SK-N-DZ (cell line): ENCODE results near the gene MPRIP.

Source experiments
- DNase-seq: peaks from one replicate; pipeline ENCODE4 v3.0.0-alpha.2; 2015; ENCODE audit warnings: low spot score

MPRIP gene

GRCh38 chr17:17164676-17165075 lies 122.4 kb downstream of the MPRIP start:
- DNase-seq, result no peak

DNA sequence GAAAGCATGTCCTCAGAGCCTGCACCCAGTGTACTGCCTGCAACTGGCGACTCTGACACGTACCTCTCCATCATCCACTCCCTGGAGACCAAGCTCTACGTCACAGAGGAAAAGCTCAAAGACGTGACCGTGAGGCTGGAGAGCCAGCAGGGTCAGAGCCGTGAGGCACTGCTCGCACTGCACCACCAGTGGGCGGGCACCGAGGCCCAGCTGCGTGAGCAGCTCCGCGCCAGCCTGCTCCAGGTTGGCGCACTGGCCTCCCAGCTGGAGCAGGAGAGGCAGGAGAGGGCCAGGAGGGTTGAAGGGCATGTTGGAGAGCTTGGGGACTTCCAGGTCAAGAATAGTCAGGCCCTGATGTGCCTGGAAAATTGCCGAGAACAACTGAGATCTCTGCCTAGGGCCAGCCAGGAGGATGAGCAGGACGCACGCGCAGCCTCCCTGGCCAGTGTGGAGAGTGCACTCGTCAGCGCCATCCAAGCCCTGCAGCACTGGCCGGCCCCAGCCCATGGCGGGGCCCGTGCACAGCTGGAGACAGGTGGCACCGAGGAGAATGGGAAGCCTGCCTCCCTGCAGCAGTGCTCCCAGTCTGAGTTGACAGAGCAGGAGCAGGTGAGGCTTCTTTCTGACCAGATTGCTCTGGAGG lies 123.5 kb downstream of the MPRIP start:
- no peak for DNase-seq

GRCh38 chr17:17166446-17166845 lies 124.2 kb downstream of the MPRIP start:
- DNase-seq, result no peak

GRCh38 chr17:17167356-17167755 lies 125.1 kb downstream of the MPRIP start:
- DNase-seq, result no peak

DNA sequence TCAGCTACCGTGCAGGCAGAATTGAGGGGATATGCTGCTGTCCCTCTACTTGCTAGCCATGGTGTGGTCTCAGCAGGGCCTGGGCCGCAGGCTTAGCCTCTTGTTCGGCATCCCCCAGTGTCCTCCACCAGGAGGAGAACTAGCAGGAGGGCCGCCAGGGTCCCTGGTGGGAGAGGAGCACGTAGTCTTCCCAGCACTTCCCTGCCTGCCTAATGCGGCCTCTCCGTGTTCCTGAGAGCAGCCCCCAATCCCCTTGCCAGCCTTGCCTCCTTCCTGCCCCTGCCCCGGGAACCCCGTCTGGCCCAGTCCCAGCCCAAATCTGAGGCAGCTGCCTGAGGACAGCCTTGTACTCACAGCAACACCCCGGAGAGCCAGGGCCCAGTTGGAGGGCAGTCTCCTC lies 125.7 kb downstream of the MPRIP start:
- DNase-seq, result no peak

DNA sequence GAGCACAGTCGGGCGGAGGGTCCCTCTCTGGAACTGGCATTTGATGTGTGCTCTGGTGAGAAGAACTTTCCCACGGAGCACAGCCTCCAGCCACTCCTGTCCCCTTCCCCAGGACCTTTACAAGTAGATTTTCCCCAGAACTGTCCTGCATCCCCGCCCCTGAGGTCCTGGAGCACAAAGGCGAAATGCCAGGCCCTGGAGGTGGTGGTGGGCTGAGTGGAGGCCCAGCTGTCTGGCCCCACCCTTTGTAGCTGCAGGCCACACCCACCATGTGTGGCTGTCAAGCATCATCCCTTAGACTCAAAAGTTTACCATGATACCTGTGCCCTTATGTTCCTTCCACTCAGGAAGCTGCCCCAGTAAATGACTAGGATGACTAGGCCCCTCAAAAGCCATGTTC lies 126.1 kb downstream of the MPRIP start:
- no peak for DNase-seq

DNA sequence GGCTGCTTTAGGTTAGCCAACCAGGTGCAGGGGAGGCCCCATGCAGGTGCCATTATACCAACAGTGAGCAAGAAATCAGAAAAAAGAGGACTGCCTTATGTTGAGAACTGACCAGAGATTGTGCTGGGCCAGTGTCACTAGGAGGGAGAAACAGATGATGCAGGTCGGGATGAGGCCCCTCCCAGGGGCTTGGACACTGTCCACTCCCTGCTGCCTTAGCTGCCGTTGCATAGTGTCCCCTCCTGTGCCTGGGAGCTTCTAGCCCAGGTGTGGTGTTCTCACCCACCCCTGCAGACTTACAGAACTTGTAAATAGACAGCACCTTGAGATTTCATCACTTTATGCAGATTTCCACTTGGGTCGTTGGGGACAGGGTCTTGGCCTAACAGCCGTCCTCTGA lies 127.1 kb downstream of the MPRIP start:
- no peak for DNase-seq

DNA sequence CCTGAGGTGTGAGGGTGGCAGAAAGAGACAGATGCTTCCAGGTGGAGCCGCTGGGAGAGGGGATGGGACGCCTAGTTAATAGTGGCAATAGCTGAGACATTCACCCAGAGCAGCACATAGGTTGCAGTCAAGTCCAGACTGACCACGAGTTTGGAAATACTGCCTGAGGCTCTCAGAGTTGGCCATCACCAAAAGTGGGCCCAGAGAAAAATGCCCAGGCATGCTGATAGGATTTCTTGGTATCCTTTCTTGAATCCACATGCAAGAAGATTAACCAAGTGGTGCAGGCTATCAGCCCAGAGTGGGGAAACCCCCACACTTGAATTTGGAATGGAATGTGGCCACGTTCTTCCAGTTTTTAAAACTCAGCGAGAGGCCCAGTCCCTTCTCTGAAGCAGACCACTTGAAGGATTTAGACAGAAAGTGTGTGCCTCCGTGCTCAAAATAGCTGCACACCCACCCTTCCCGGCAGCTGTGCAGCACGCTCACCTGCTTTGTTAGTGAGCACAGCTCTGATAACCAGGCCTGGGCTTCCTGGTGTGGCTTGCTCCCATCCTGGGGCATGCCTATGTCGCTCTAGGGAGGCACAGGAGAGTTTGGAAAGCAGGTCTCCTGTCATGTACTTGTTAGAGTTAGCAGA lies 128.2 kb downstream of the MPRIP start:
- no peak for DNase-seq

GRCh38 chr17:17171186-17171585 lies 128.9 kb downstream of the MPRIP start:
- DNase-seq, result no peak

GRCh38 chr17:17172001-17172939 lies 130.0 kb downstream of the MPRIP start:
- DNase-seq, result no peak

- DNase-seq, result no peak
Observed at GRCh38 chr17:17172990-17173389, 130.7 kb downstream of the MPRIP start.

DNA sequence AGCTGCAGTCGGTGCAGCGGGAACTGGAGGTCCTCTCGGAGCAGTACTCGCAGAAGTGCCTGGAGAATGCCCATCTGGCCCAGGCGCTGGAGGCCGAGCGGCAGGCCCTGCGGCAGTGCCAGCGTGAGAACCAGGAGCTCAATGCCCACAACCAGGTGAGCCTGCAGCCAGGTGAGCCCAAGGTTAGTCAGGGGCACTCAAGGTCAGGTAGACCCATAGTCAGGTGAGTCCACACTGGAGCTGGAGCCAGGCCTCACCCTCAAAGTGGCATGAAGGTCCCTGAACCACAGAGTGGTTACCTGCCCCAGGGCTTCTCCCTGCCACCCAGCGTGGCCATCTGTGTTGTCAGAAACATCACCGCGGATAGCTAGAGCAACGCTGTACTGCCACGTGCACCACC lies 131.7 kb downstream of the MPRIP start:
- no peak for DNase-seq

DNA sequence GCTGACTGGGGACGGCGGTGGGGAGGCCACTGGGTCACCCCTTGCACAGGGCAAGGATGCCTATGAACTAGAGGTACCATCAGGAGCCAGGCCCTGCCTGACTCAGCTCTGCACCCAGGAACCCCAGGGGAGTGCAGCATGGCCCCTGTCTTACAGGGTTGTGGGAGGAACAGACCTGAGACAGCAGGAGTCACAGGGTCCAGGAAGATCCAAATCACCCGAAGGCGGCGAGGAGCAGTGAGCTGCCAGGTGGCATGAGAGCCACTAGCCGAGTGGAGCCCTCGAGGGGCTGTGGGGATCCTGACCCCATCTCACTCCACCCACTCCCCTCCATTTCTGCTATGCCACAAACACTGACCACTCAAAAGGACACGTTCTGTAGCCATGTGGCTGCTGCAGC lies 133.1 kb downstream of the MPRIP start:
- no peak for DNase-seq

DNA sequence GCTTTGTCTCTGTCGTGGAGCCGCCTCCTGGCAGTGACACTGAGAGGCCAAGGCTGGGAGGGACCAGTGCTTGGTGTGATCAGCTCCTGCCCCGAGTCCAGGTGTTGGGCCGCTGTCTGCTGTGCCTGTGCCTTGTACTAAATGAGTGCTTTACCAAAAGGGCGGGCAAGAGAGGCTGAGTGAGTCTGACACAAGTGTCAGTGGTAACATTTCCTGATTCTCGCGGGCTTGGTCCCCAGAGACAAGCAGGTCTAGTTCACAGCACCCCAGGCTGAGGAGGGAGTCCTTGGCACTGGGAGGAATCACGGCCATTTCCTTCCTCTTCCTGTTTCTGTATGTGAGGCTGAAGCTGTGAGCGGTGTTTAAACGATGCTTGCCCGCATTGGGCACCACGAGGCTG lies 133.7 kb downstream of the MPRIP start:
- no peak for DNase-seq

DNA sequence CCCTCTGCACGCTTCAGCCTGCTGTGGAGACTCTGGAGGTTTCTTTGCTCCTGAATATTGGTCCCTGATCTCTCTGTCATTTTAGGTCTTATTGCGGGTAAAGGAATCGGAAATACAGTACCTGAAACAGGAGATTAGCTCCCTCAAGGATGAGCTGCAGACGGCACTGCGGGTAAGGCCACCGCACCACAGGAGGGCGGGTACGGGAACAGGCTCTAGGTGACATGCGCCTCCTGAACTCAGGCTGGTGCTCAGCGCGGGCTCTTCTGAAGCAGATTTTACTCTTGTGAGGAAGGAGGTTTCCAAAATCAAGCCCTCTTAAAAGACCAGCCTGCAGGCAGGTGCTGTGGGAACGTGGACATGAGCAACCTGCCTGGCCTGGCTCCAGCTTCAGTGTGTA lies 134.1 kb downstream of the MPRIP start:
- no peak for DNase-seq

DNA sequence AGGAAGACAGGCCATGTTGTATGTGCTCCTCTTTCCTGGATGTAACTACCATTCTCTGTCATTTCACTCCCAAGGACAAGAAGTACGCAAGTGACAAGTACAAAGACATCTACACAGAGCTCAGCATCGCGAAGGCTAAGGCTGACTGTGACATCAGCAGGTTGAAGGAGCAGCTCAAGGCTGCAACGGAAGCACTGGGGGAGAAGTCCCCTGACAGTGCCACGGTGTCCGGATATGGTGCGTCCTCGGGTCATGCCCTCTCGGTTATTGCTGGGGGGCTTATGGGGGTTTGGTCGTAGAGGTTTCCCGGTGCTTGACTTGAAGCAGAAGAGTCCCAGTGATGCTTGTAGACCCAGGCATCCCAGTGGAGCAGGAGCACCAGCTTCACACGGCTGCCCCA lies 134.9 kb downstream of the MPRIP start:
- no peak for DNase-seq

DNA sequence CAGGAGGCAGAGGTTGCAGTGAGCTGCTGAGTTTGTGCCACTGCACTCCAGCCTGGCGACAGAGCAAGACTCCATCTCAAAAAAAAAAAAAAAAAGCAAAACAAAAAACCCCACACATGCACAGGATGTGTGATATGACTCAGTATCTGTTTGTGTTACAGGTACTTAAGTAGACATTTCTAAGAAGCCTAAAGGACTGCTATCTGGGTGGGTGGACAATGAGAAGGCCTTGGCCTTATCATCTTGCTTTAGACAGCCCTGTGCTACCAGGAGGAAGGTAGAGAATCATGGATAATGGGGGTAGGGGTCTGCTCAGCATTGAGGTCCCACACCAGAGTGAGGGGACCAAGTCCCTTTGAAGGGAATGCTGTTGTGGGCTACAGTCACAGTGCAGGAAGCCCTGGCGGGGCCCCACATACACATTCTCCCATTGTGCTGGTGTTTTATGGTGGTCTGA lies 137.1 kb downstream of the MPRIP start:
- DNase-seq, result no peak

DNA sequence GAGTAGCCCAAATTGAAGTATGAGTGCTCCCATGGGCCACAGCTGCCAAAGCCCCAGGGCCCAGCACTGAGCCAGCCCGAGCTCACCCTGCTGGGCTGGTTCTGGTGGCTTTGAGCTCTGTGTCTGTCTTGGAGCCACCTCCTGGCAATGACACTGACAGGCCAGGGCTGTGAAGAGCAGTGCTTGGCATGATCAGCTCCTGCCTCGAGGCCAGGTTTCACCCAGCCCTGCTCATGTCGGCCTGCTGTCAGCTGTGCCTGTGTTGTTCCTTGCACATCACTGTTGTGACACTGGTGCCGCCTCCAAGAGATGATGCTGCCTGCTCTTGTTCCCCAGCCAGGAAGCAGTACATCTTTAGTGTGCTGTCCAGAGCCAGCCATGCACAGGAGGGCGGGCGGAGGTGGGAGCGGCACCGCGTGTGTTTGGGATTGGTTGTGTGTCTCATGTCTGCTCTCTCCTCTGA lies 137.9 kb downstream of the MPRIP start:
- DNase-seq, result no peak

- DNase-seq, result no peak
Observed at GRCh38 chr17:17180741-17181525, 138.7 kb downstream of the MPRIP start.

DNA sequence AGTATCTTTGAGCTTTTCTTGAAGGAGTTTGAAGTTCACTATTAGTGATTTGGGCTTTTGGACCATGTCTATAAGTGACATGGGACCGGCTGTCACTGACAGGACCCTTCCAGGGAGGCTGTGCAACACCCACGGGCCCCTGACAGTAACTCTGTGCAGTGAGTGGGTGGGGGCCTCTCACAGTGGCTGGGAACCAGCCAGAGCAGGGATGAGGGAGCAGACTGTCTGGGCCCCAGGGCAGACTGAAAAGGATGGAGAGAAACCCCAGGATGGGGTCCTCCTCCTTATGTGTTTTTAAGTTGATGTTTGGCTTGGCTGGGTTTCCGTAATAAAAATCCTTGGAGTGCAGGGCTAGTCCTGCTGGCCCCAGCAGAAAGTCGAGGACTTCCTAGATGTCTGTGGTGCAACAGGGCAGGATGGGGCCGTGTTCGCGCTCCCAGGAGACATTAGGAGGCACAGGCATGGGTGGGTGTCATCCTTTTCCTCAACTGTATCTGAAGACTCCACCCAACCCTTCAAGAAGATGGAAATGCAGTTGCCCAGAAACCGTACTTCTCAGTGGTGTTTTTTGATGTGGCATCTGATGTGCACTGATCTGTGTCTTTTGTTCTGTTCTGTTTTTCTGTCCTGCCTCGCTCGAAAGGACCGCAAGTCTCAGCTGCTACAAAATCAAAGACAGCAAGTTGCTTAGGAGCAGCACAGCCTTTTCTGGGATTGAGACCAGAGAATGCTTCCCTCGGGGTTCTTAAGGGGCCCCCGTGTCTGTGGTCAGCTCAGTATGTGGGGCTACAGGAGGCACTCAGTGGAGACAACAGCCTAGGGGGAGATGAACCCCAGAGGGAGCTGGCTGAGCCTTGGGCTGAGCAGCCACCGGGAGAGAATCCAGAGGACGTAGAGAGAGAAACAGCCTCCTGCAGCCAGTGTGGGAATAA lies 139.7 kb downstream of the MPRIP start:
- DNase-seq, result no peak
